Epithelial cell of alveolus of lung (primary cell): ENCODE data around the gene DDHD1. TPM values are rescaled to one million over a fixed set of nuclear protein-coding genes. Genes with fewer than 3 reads are reported as not detected.

Experiments used
- total RNA-seq: library from RNA; depleted of rRNA; stranded (reverse); fragments of >200 nt; gene quantifications from 2 replicates; pipeline ENCODE4 v1.2.1, GENCODE V29; 2015

Gene DDHD1
- 5.9 and 13.7 TPM in 2 replicates for total RNA-seq

DNA sequence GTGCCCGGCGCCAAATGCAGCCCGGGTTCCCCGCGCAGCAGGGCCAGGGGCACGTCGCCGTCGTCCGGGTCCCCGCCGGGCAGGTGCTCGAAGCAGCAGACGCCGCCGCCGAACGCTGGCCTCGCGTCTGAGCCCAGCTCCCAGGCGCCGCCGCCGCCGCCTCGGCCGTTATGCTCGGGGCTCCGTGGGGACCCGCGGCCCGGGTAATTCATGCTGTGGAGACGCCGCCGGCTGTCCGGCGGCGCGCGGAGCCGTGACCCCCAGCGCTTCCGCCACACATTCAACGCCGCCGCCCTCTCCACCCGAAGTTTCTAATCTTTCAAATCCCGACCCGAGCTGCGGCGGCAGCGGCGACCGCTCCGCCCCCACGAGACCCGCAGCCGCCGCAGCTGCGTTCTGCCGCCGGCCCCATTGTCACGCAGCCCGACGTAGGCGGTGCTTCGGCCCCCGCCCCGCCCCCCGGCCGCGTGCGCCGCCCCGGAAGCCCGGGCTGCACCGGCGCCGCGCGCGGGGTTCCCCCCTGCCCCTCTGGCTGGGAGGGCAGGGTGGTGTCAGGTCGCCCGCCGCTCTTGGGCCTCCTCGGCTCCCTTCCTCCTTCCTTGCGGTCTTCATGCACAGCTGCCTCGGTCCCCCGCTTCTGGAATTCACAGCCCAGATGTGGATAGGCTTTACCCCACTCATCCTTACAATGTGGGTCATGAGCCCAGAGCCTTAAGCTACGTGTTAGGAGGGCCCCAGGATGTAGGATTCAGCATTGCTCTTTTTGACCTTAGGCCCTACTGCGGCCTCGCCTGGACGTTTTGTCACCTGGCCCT is at the start of gene DDHD1:
DDHD1 (minus strand) TSS at position 437 of the 815 bp plus-strand sequence; CDS start at position 212, 225 bp downstream.

Other genes starting within 250 kb of the DDHD1 start
- gene FERMT2, start 202.3 kb downstream of the DDHD1 start, total RNA-seq = 125 and 168 TPM in 2 replicates